ENCODE data around the gene IFI27.

Gene IFI27

DNA sequence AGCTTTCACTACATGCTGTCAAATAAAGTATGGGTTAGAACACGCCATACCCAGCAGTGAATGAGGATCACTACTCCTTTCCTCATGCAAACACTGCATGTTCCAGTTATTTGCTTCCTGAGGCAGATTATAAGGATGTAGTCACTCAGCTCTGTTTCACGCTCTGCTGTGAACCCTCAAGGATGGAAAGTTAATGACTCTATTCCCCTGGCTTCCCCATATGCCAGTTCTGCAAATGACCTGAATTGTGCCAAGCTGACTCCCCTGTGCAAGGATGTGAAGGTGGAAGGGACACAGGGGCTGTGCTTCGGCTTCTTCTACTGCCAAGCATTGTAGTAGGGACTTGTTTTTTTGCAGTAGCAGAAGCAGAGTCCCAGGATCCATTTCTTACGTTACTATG lies 22.6 kb upstream of the IFI27 start:
- H3K27me3 Mint-ChIP-seq (ENCODE audit: low read depth): no peaks in the 10 kb centered on the region
- H3K9me3 Mint-ChIP-seq: no peaks in the 10 kb centered on the region
- H3K27ac Mint-ChIP-seq: no peak overlapping the region
- H3K4me1 Mint-ChIP-seq: no peaks in the 10 kb centered on the region
- H3K36me3 Mint-ChIP-seq (ENCODE audit: low read depth): peaks cover 18% of the 10 kb centered on the region
- TF ChIP-seq, protein P1, sequence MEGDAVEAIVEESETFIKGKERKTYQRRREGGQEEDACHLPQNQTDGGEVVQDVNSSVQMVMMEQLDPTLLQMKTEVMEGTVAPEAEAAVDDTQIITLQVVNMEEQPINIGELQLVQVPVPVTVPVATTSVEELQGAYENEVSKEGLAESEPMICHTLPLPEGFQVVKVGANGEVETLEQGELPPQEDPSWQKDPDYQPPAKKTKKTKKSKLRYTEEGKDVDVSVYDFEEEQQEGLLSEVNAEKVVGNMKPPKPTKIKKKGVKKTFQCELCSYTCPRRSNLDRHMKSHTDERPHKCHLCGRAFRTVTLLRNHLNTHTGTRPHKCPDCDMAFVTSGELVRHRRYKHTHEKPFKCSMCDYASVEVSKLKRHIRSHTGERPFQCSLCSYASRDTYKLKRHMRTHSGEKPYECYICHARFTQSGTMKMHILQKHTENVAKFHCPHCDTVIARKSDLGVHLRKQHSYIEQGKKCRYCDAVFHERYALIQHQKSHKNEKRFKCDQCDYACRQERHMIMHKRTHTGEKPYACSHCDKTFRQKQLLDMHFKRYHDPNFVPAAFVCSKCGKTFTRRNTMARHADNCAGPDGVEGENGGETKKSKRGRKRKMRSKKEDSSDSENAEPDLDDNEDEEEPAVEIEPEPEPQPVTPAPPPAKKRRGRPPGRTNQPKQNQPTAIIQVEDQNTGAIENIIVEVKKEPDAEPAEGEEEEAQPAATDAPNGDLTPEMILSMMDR (IDR thresholded peaks at IDR 0.05; ENCODE audit: unreplicated experiment in 3 of 3): no peak
- H3K4me3 Mint-ChIP-seq: no peak overlapping the region

- peaks cover 12% of the 10 kb centered on the region for H3K36me3 Mint-ChIP-seq (ENCODE audit: low read depth)
- no peaks in the 10 kb centered on the region for H3K4me1 Mint-ChIP-seq
- no peaks in the 10 kb centered on the region for H3K27me3 Mint-ChIP-seq (ENCODE audit: low read depth)
- H3K27ac Mint-ChIP-seq: no peak overlapping the region
- TF ChIP-seq, protein P1 (IDR thresholded peaks at IDR 0.05; ENCODE audit: unreplicated experiment in 3 of 3): no peak
- no peak overlapping the region for H3K4me3 Mint-ChIP-seq
- no peaks in the 10 kb centered on the region for H3K9me3 Mint-ChIP-seq
These were observed 22.0 kb upstream of the IFI27 start for GRCh38 chr14:94088516-94088915.

GRCh38 chr14:94089479-94089878 lies 21.1 kb upstream of the IFI27 start:
- Mint-ChIP-seq H3K27ac (no peak overlapping the region), H3K36me3 (ENCODE audit: low read depth) (peaks cover 14% of the 10 kb centered on the region), H3K27me3 (ENCODE audit: low read depth) (no peaks in the 10 kb centered on the region), H3K9me3 (no peaks in the 10 kb centered on the region), H3K4me1 (no peaks in the 10 kb centered on the region), H3K4me3 (no peak overlapping the region)
- TF ChIP-seq, protein P1 (IDR thresholded peaks at IDR 0.05; ENCODE audit: unreplicated experiment in 3 of 3): no peak

DNA sequence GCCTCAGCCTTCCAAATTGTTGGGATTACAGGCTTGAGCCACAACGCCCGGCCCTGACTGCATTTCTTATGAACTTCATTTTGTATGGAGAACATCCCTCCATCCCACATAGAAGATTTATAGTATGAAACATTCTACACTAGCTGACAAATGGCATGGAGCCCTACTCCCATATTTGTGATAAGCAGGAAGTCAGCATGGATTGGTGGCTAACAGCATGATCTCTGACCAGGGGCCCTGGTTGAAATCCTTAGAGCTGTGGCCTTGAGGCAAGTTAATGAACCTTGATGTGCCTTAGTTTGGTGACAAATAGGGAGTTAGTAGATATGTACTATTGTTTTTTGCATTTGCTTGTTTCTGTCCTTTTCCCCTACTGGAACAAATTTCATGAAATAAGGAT lies 17.1 kb upstream of the IFI27 start:
- Mint-ChIP-seq H3K27me3 (ENCODE audit: low read depth) (no peaks in the 10 kb centered on the region), H3K9me3 (no peaks in the 10 kb centered on the region), H3K27ac (no peak overlapping the region), H3K36me3 (ENCODE audit: low read depth) (peaks cover 9% of the 10 kb centered on the region), H3K4me1 (no peaks in the 10 kb centered on the region), H3K4me3 (no peak overlapping the region)
- TF ChIP-seq, protein P1 (IDR thresholded peaks at IDR 0.05; ENCODE audit: unreplicated experiment in 3 of 3): no peak

- Mint-ChIP-seq H3K27me3 (ENCODE audit: low read depth) (no peaks in the 10 kb centered on the region), H3K36me3 (ENCODE audit: low read depth) (peaks cover 23% of the 10 kb centered on the region), H3K4me3 (no peak overlapping the region), H3K9me3 (no peaks in the 10 kb centered on the region), H3K4me1 (no peaks in the 10 kb centered on the region), H3K27ac (no peak overlapping the region)
- TF ChIP-seq, protein P1 (IDR thresholded peaks at IDR 0.05; ENCODE audit: unreplicated experiment in 3 of 3): no peak
These were observed 13.4 kb upstream of the IFI27 start for GRCh38 chr14:94097091-94097490.

- TF ChIP-seq, protein P1 (IDR thresholded peaks at IDR 0.05; ENCODE audit: unreplicated experiment in 3 of 3): no peak
- peaks cover 23% of the 10 kb centered on the region for H3K36me3 Mint-ChIP-seq (ENCODE audit: low read depth)
- H3K4me1 Mint-ChIP-seq: peaks cover 1% of the 10 kb centered on the region
- H3K27me3 Mint-ChIP-seq (ENCODE audit: low read depth): no peaks in the 10 kb centered on the region
- no peak overlapping the region for H3K4me3 Mint-ChIP-seq
- no peak overlapping the region for H3K27ac Mint-ChIP-seq
- H3K9me3 Mint-ChIP-seq: no peaks in the 10 kb centered on the region
These were observed 12.1 kb upstream of the IFI27 start for GRCh38 chr14:94098326-94098992.
